Endothelial cell of umbilical vein (primary cell): ENCODE results near the gene SGK2. TPM values are rescaled to one million over a fixed set of nuclear protein-coding genes. Genes with fewer than 3 reads are reported as not detected.

Experiments used
- BruUV-seq: library from RNA; stranded (reverse); fragments of 400-500 nt; replicated peaks from 2 replicates; lab custom pipeline; 2021; lab: Mats Ljungman, UMichigan
- CTCF ChIA-PET: fragments of 300-600, 350-600 bp; sonication (Branson Sonifier 250); formaldehyde crosslinking; loops from one replicate; lab custom pipeline; 2021; ENCODE audit warnings: antibody characterized with exemption, inconsistent platforms; lab: Charles Lee
- POLR2A ChIA-PET: fragments of 300-600, 350-600 bp; sonication (Branson Sonifier 250); formaldehyde crosslinking; loops from one replicate; lab custom pipeline; 2021; ENCODE audit warnings: antibody characterized with exemption, inconsistent platforms; lab: Charles Lee
- DNase-seq: peaks from one replicate; pipeline ENCODE4 v3.0.0-alpha.2; 2011; ENCODE audit warnings: low read depth, low spot score
- FAIRE-seq: peaks from 2 replicates; lab custom pipeline; 2011; peaks lifted over from hg19 to GRCh38; lab: Jason Lieb, UNC
- H2AFZ ChIP-seq: 2 replicates; pipeline ENCODE4 v1.6.0; 2012; ENCODE audit warnings: low read depth, low read length, control low read depth, inconsistent platforms
- H3K27ac ChIP-seq: 2 replicates; pipeline ENCODE4 v1.5.1; 2011; ENCODE audit warnings: low read depth, mild to moderate bottlenecking, control low read depth, low read length, moderate library complexity; ENCODE audit not compliant: insufficient read depth
- H3K27me3 ChIP-seq, 2 experiments: 2 replicates each; pipeline versions ENCODE4 v1.6.0 to v1.6.1; 2011; ENCODE audit warnings: low read length in 2 of 2, mixed read lengths in 1 of 2; ENCODE audit not compliant: control insufficient read depth in 2 of 2, insufficient read depth in 2 of 2
- H3K36me3 ChIP-seq, 2 experiments: 2 replicates in 1 of 2; 3 replicates in 1 of 2; pipeline ENCODE4 v1.5.1; 2011; ENCODE audit warnings: low read length in 2 of 2, mild to moderate bottlenecking in 1 of 2, moderate library complexity in 1 of 2; ENCODE audit not compliant: control insufficient read depth in 2 of 2, insufficient read depth in 2 of 2; ENCODE audit errors: extremely low read depth in 1 of 2
- H3K4me1 ChIP-seq: 3 replicates; pipeline ENCODE4 v1.5.1; 2011; ENCODE audit warnings: mild to moderate bottlenecking, low read length; ENCODE audit not compliant: control insufficient read depth, insufficient read depth; ENCODE audit errors: extremely low read depth
- H3K4me2 ChIP-seq: 2 replicates; pipeline ENCODE4 v1.6.1; 2011; ENCODE audit warnings: low read length, control low read depth, mixed read lengths; ENCODE audit not compliant: insufficient read depth
- H3K4me3 ChIP-seq, 3 experiments: fragments of 200-600 bp in 1 of 3; sonication (generic), shearing (Covaris generic) in 1 of 3; replicated peaks in 1 of 3; 2 replicates each; pipeline ENCODE4 v1.5.1; 2011 to 2016; ENCODE audit warnings: control low read depth in 3 of 3, low read length in 3 of 3, mild to moderate bottlenecking in 2 of 3, inconsistent platforms in 1 of 3, low read depth in 1 of 3, moderate library complexity in 1 of 3; ENCODE audit not compliant: insufficient read depth in 1 of 3
- H3K79me2 ChIP-seq: 2 replicates; pipeline ENCODE4 v1.6.0; 2012; ENCODE audit warnings: low read length, inconsistent platforms; ENCODE audit not compliant: control insufficient read depth, insufficient read depth
- H3K9ac ChIP-seq: replicated peaks from 2 replicates; pipeline ENCODE3; 2011; ENCODE audit warnings: low read length, control low read depth; ENCODE audit not compliant: insufficient read depth; ENCODE audit errors: extremely low read depth
- H3K9me1 ChIP-seq: replicated peaks from 3 replicates; pipeline ENCODE4 v1.6.0; 2011; ENCODE audit warnings: mild to moderate bottlenecking, low read length; ENCODE audit not compliant: control insufficient read depth, insufficient read depth; ENCODE audit errors: extremely low read depth
- H3K9me3 ChIP-seq: replicated peaks from 2 replicates; pipeline ENCODE4 v1.5.1; 2012; ENCODE audit warnings: low read length, inconsistent platforms; ENCODE audit not compliant: control insufficient read depth, insufficient read depth
- H4K20me1 ChIP-seq: replicated peaks from 2 replicates; pipeline ENCODE3; 2011; ENCODE audit warnings: mild to moderate bottlenecking, low read length; ENCODE audit not compliant: control insufficient read depth, insufficient read depth; ENCODE audit errors: extremely low read depth
- EZH2 ChIP-seq: IDR thresholded peaks from 2 replicates; pipeline ENCODE4 v1.6.1; 2012; ENCODE audit warnings: borderline replicate concordance, low read depth, mild to moderate bottlenecking, moderate library complexity, low read length, inconsistent platforms; ENCODE audit not compliant: severe bottlenecking
- FOS ChIP-seq: IDR thresholded peaks from 2 replicates; pipeline ENCODE4 v1.6.1; 2011; ENCODE audit warnings: mild to moderate bottlenecking, low read length, moderate library complexity, borderline replicate concordance; ENCODE audit not compliant: insufficient read depth
- GATA2 ChIP-seq: IDR thresholded peaks from 2 replicates; pipeline ENCODE4 v1.7.0; 2011; ENCODE audit warnings: low read depth, mild to moderate bottlenecking, moderate library complexity, mixed read lengths, low read length; ENCODE audit not compliant: insufficient read length, insufficient read depth
- JUN ChIP-seq: IDR thresholded peaks from 2 replicates; pipeline ENCODE4 v1.6.1; 2011; ENCODE audit warnings: borderline replicate concordance, low read depth; ENCODE audit not compliant: insufficient read length, insufficient read depth
- MAX ChIP-seq: IDR thresholded peaks from 2 replicates; pipeline ENCODE4 v1.6.1; 2011; ENCODE audit not compliant: insufficient read depth, insufficient read length
- MYC ChIP-seq: IDR thresholded peaks from one replicate; pipeline ENCODE4 v1.6.1; 2011; ENCODE audit warnings: mild to moderate bottlenecking, low read depth, low read length
- POLR2A ChIP-seq: IDR thresholded peaks from 2 replicates; pipeline ENCODE4 v1.6.1; 2012; ENCODE audit warnings: low read depth, mild to moderate bottlenecking, control low read depth, low read length
- POLR2AphosphoS5 ChIP-seq: IDR thresholded peaks from 2 replicates; pipeline ENCODE4 v1.6.1; 2012; ENCODE audit warnings: low read depth, mild to moderate bottlenecking, control low read depth, low read length, moderate library complexity; ENCODE audit not compliant: insufficient read depth
- dilution Hi-C: fragments of 300-500 bp; cut with MboI; formaldehyde crosslinking; loops from one replicate; pipeline ENCODE4 v1.15.0; 2019; ENCODE audit warnings: low sequenced_read_pairs; ENCODE audit not compliant: extremely low pct_ligation_motif_present
- intact Hi-C: fragments of 100-400 bp; cut with micrococcal nuclease; formaldehyde crosslinking; loops from one replicate; pipeline ENCODE4 v1.10.0; 2022
- polyA plus RNA-seq, 4 experiments: library from polyadenylated mRNA; depleted of rRNA in 3 of 4; stranded (reverse) in 3 of 4; unstranded in 1 of 4; fragments of >200 nt; gene quantifications; 2 replicates each; pipeline versions ENCODE4 v1.2.1 to v1.2.3, GENCODE V29; 2011 to 2012; ENCODE audit warnings: missing spikeins in 1 of 4
- total RNA-seq: library from RNA; stranded (reverse); gene quantifications from 2 replicates; pipeline ENCODE4 v1.2.3, GENCODE V29; 2021
- TF ChIP-seq, protein P1 (sequence below), 2 donors: IDR thresholded peaks; 1 replicate in 1 of 2; 2 replicates in 1 of 2; pipeline ENCODE4 v1.5.1; 2011; ENCODE audit warnings: low read length in 2 of 2, mild to moderate bottlenecking in 2 of 2, moderate library complexity in 2 of 2, control low read depth in 1 of 2, inconsistent platforms in 1 of 2, low read depth in 1 of 2; ENCODE audit not compliant: insufficient read depth in 1 of 2; ENCODE audit errors: extremely low read depth in 1 of 2

The SGK2 gene
- total and polyA plus RNA-seq, 2 donors (not counting 3 experiments of a cell fraction or from before 2014, with no cell fraction given) = 0.21 to 0.27 TPM

- H3K9ac ChIP-seq = no peak overlapping the region
- TF ChIP-seq, protein P1, sequence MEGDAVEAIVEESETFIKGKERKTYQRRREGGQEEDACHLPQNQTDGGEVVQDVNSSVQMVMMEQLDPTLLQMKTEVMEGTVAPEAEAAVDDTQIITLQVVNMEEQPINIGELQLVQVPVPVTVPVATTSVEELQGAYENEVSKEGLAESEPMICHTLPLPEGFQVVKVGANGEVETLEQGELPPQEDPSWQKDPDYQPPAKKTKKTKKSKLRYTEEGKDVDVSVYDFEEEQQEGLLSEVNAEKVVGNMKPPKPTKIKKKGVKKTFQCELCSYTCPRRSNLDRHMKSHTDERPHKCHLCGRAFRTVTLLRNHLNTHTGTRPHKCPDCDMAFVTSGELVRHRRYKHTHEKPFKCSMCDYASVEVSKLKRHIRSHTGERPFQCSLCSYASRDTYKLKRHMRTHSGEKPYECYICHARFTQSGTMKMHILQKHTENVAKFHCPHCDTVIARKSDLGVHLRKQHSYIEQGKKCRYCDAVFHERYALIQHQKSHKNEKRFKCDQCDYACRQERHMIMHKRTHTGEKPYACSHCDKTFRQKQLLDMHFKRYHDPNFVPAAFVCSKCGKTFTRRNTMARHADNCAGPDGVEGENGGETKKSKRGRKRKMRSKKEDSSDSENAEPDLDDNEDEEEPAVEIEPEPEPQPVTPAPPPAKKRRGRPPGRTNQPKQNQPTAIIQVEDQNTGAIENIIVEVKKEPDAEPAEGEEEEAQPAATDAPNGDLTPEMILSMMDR (IDR thresholded peaks at IDR 0.05; ENCODE audit: extremely low read depth in 1 of 2, insufficient read depth in 1 of 2, low read depth in 1 of 2, low read length in 2 of 2) = no peak
- TF ChIP-seq EZH2 (no peak), MAX (no peak), JUN (no peak), MYC (no peak), GATA2 (no peak), POLR2AphosphoS5 (no peak), FOS (no peak), POLR2A (no peak)
- dilution Hi-C loops = no loop called here
Measured at GRCh38 chr20:43540673-43541060, 18.2 kb upstream of the SGK2 start.

More at GRCh38 chr20:43540673-43541060, 18.2 kb upstream of the SGK2 start:
- no peak overlapping the region for H3K27ac ChIP-seq
- H3K4me1 ChIP-seq = peaks cover 6% of the 10 kb centered on the region
- H4K20me1 ChIP-seq = no peaks in the 10 kb centered on the region
- ChIA-PET CTCF (interaction anchor here (1.0 to 6.2 kb wide), 3 partner anchors 28 to 576 kb away, joined by 3 to 143 read pairs (median 4); no protein-coding TSS in a partner anchor), POLR2A (no interaction called here)
- H3K4me3 ChIP-seq = no peak overlapping the region
- intact Hi-C loops = no loop called here
- BruUV-seq = no TSS peak
- no peaks in the 10 kb centered on the region for H3K27me3 ChIP-seq
- no peaks in the 10 kb centered on the region for H3K36me3 ChIP-seq
- H3K9me1 ChIP-seq = no peaks in the 10 kb centered on the region
- no peak overlapping the region for H3K4me2 ChIP-seq
- no peaks in the 10 kb centered on the region for H3K79me2 ChIP-seq
- H2AFZ ChIP-seq = no peak overlapping the region
- H3K9me3 ChIP-seq = no peaks in the 10 kb centered on the region
- no peak for DNase-seq
- no peak for FAIRE-seq
